LHCN-M2 (cell line): Measurements from ENCODE around the gene AKAP9. TPM values are rescaled to one million over a fixed set of nuclear protein-coding genes. Genes with fewer than 3 reads are reported as not detected.
"Not testable (repeated sequence)": the region's sequence is repeated elsewhere in the genome, so short reads cannot be mapped to it uniquely, and the experiment has no call there.

Experiments
- DNase-seq: peaks from one replicate; pipeline ENCODE4 v3.0.0-alpha.2; 2012; ENCODE audit warnings: low read depth
- total RNA-seq: library from RNA; depleted of rRNA; stranded (reverse); fragments of >200 nt; gene quantifications from 2 replicates; pipeline ENCODE4 v1.2.3, GENCODE V29; 2014

The AKAP9 gene
- total RNA-seq, 1 experiment from 2014 or later, result 39.3 TPM

DNA sequence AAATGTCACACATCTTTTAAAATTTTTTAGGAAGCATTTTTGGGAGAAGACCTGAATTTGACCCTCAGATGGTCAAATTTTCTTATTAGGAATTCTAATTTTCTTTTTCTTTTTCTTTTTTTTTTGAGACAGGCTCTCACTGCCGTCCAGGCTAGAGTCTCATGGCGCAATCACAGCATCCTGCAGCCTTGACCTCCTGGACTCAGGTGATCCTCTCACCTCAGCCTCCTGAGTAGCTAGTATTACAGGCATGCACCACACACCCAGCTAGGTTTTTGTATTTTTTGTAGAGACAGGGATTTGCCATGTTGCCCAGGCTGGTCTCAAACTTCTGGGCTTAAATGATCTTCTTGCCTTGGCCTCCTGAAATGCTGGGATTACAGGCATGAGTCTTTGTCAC is 65.4 kb downstream of the AKAP9 start:
- DNase-seq, result no peak

- DNase-seq, result no peak
Observed at GRCh38 chr7:92010215-92010614, 69.6 kb downstream of the AKAP9 start.

DNA sequence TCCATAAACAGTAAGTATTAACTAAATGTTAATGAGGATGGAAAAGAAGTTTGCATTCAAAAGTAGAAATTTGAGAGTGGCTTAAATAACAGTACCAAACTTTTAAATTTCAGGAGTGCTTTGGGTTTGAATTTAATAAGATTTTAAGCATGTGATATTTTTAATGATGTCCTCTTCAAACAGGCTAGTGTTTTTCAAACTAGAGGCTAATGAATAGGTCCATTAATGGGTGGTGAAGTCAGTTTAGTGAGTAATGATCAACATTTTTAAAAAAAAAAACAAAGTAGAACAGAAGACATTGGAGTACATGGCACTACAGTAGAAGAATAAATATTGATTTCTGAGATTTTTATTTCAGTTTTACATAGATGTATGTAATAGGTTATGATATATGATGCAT is 72.9 kb downstream of the AKAP9 start:
- DNase-seq, result no peak

DNA sequence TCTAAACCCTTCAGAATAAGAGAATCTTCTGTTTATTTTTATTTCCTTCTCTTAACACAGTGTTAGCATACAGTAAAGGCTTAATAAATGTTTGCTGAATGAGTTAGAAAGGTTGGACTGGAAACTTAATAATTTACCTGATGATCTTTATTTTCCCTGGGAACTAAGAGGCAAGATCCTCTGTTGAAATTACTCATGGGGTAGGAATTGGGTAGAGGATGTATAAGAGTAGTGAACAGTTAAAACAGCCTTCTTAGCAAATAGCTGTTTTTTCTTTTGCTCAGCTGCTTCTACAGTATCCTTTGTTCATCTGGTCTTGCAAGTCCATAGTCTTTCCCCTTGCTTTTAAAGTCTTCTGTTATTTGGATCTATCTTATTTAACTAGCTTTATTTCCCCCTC is 80.0 kb downstream of the AKAP9 start:
- no peak for DNase-seq

GRCh38 chr7:92025260-92025659 is 84.6 kb downstream of the AKAP9 start:
- DNase-seq, result peak; percentile 88

- DNase-seq, result not testable (repeated sequence)
Observed at GRCh38 chr7:92026635-92027034, 86.0 kb downstream of the AKAP9 start.

- not testable (repeated sequence) for DNase-seq
Observed at GRCh38 chr7:92027128-92027527, 86.5 kb downstream of the AKAP9 start.

DNA sequence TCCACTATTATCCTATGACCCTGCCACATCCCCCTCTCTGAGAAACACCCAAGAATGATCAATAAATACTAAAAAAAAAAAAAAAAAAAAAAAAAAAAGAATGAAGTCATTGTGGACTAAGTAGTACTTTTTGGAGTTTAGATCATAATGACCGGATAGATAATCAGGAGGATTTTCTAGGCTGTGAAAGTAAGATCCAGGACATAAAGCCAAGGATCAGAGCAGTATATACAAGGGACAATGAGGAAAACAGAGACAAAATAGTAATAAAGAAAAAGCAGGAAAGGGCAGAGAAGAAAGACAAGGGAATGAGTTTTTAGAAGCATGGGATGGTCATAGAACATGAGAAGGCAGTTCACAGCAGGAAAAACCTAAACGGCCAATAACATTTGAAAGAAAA is 87.6 kb downstream of the AKAP9 start:
- DNase-seq, result no peak

DNA sequence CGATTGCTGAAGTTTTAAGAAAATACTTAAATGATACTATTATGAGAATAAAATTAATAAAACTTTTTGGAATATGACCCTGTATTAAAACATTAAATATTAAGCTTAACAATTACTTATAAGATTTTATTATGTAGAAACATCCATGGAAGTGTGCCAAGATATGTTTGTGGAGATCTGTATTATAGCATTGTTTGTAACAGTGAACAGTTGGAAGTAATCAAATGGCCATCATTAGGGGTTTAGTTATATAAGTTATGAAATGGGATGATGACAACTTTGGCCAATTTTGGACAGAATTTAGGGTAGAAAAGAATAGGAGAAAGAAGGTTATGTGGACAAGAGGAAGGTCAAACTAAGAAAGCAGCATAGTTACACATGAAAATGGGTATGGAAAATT is 88.0 kb downstream of the AKAP9 start:
- no peak for DNase-seq

- DNase-seq, result peak; percentile 60
Observed at GRCh38 chr7:92034116-92034515, 93.5 kb downstream of the AKAP9 start.

- no peak for DNase-seq
Observed at GRCh38 chr7:92035576-92035975, 94.9 kb downstream of the AKAP9 start.

- DNase-seq, result no peak
Observed at GRCh38 chr7:92039900-92040299, 99.2 kb downstream of the AKAP9 start.

- DNase-seq, result no peak
Observed at GRCh38 chr7:92042056-92042737, 101.5 kb downstream of the AKAP9 start.

DNA sequence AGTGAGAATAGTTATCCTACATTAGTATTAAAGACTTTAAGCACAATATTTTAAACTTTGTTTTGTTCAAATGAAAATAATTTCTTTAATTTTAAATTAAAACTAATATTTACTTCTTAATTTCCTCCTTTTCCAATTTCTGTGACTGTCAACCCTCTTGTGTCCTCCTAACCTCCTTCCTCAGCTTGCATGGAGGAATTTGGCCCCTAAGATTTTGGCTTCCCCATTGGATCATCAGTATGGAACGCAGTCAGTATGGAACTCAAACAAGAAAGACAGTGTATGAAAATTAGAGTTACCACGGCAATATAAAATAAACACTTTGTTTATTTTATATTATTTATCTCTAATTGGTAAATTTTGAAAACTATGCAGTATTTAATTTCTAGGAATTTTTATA is 102.4 kb downstream of the AKAP9 start:
- no peak for DNase-seq

- DNase-seq, result no peak
Observed at GRCh38 chr7:92043637-92044036, 103.0 kb downstream of the AKAP9 start.

DNA sequence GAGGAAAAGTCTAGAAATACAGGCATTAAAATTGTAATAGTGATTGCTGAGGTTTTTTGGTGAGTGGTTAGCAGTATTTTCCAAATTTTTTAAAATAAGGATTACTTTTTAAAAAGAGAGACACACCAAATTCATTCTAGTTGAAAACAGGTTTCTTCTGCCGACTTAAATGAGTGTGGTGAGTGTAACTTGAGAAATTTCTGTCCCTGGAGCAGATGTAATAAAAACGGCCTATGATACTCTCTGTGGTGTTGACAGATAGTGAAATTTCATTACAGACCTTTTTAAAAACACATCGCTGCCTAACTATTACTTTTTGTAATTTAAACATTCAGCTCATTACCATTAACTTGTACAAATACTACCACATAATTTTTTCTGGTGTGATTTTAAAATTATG is 103.5 kb downstream of the AKAP9 start:
- DNase-seq, result no peak

DNA sequence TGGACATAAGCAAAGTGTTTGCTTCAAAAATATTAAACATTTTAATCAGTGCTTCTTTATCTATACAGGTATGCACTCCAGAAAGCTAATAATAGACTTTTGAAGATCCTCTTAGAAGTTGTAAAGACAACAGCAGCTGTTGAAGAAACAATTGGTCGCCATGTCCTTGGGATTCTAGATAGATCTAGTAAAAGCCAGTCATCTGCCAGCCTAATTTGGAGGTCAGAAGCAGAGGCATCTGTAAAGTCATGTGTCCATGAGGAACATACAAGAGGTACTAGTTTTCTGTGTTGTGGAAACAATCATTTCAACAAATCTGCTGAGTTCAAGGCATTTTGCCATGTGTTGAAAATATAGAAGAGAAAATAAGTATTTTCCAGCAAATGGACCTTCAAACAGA is 104.3 kb downstream of the AKAP9 start:
- DNase-seq, result peak; percentile 15

DNA sequence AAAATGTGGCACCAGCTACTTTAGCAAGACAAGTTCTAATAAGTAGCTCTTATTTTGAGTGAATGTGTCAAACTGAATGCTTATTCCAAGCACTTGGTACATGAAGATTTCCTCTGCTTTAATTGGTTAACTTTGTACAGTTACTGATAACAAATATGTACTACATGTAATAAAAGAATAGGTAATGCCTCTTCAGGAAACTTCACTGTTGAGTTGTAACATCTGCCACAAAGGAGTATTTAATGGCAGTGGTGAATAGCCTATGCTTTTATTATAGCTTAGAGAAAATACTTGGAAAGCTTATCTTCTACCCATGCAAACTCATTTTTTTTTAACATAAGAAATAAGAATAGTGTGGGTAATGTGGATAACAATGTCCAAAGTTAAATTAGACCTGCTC is 111.0 kb downstream of the AKAP9 start:
- DNase-seq, result no peak

- no peak for DNase-seq
Observed at GRCh38 chr7:92052159-92052558, 111.5 kb downstream of the AKAP9 start.

- no peak for DNase-seq
Observed at GRCh38 chr7:92052684-92053083, 112.0 kb downstream of the AKAP9 start.

GRCh38 chr7:92053312-92053711 is 112.7 kb downstream of the AKAP9 start:
- DNase-seq, result no peak

GRCh38 chr7:92056286-92056685 is 115.6 kb downstream of the AKAP9 start:
- DNase-seq, result no peak

DNA sequence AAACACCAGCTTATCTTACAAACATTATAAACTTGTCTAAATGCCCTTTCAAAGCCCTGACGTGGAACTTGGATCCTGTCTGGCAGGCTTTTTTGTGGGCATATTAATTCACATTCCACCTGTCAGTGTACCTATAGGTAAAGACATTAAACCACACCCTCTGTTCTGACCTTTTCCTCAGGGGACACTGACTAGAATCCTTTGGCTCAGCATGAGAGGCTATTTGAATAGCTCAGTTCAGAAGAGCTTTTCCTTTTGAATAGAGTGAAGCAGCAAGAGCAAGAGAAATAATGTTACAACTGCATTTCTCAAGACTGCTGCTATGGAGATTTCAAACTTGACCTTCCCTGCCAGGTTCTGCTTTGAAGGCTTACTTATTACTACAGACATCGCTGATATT is 116.7 kb downstream of the AKAP9 start:
- no peak for DNase-seq

- DNase-seq, result peak; percentile 21
Observed at GRCh38 chr7:92058040-92058439, 117.4 kb downstream of the AKAP9 start.
